HEK293T (cell line): ENCODE data around the gene CPAMD8.

ENCODE experiments used
- CTCF ChIA-PET: fragments of 350-600 bp; formaldehyde crosslinking; extraction: SDS; loops from one replicate; lab custom pipeline; 2021; ENCODE audit warnings: antibody characterized with exemption, inconsistent platforms; lab: Yijun Ruan, JAX
- POLR2A ChIA-PET: fragments of 350-600 bp; formaldehyde crosslinking; extraction: SDS; loops from one replicate; lab custom pipeline; 2020; ENCODE audit warnings: antibody characterized with exemption, inconsistent platforms; lab: Yijun Ruan, JAX
- DNase-seq: peaks from one replicate; pipeline ENCODE4 v3.0.0; 2012; ENCODE audit warnings: mixed read lengths; ENCODE audit errors: extremely low spot score
- ARNT ChIP-seq: fragments of 450-650 bp; IDR thresholded peaks from 2 replicates; pipeline ENCODE4 v1.6.1; 2017; ENCODE audit warnings: mild to moderate bottlenecking
- BHLHE40 ChIP-seq: fragments of 450-650 bp; IDR thresholded peaks from 2 replicates; pipeline ENCODE4 v1.6.1; 2016; ENCODE audit warnings: mild to moderate bottlenecking, moderate library complexity, borderline replicate concordance
- CTBP1 ChIP-seq: fragments of 450-650 bp; IDR thresholded peaks from 2 replicates; pipeline ENCODE4 v1.6.1; 2016; ENCODE audit warnings: borderline replicate concordance
- ELF4 ChIP-seq: fragments of 450-650 bp; IDR thresholded peaks from 2 replicates; pipeline ENCODE4 v1.6.1; 2017; ENCODE audit warnings: antibody characterized with exemption
- FOXA1 ChIP-seq: fragments of 450-650 bp; IDR thresholded peaks from 2 replicates; pipeline ENCODE4 v1.6.1; 2016; ENCODE audit warnings: mild to moderate bottlenecking
- FOXK2 ChIP-seq: fragments of 450-650 bp; IDR thresholded peaks from 2 replicates; pipeline ENCODE4 v1.6.1; 2016; ENCODE audit warnings: mild to moderate bottlenecking
- FOXM1 ChIP-seq: fragments of 450-650 bp; IDR thresholded peaks from 2 replicates; pipeline ENCODE4 v1.6.1; 2017; ENCODE audit warnings: mild to moderate bottlenecking, borderline replicate concordance
- HDGF ChIP-seq: fragments of 450-650 bp; IDR thresholded peaks from 2 replicates; pipeline ENCODE4 v1.6.1; 2017; ENCODE audit warnings: antibody characterized with exemption, borderline replicate concordance
- L3MBTL2 ChIP-seq: fragments of 450-650 bp; conservative IDR thresholded peaks from 2 replicates; pipeline ENCODE4 v1.6.1; 2016; ENCODE audit warnings: mild to moderate bottlenecking
- LEF1 ChIP-seq: fragments of 450-650 bp; IDR thresholded peaks from 2 replicates; pipeline ENCODE4 v1.6.1; 2017; ENCODE audit warnings: mild to moderate bottlenecking, borderline replicate concordance
- NFRKB ChIP-seq: fragments of 450-650 bp; IDR thresholded peaks from 2 replicates; pipeline ENCODE4 v1.6.1; 2016; ENCODE audit warnings: mild to moderate bottlenecking, moderate library complexity
- PKNOX1 ChIP-seq: fragments of 450-650 bp; IDR thresholded peaks from 2 replicates; pipeline ENCODE4 v1.6.1; 2016
- SP1 ChIP-seq: fragments of 450-650 bp; IDR thresholded peaks from 2 replicates; pipeline ENCODE4 v1.6.1; 2017
- SUZ12 ChIP-seq: fragments of 450-650 bp; IDR thresholded peaks from 2 replicates; pipeline ENCODE4 v1.6.1; 2016; ENCODE audit warnings: mild to moderate bottlenecking
- TARDBP ChIP-seq: fragments of 450-650 bp; IDR thresholded peaks from 2 replicates; pipeline ENCODE4 v1.6.1; 2016
- ZNF384 ChIP-seq: fragments of 450-650 bp; IDR thresholded peaks from 2 replicates; pipeline ENCODE4 v1.6.1; 2016

CPAMD8 gene

GRCh38 chr19:16931306-16931705, 95.3 kb downstream of the CPAMD8 start:
- no peak for DNase-seq
- CTCF ChIA-PET = no interaction called here
- TF ChIP-seq FOXA1 (no peak), LEF1 (no peak)
- POLR2A ChIA-PET = no interaction called here

- ChIA-PET CTCF (interaction anchor here (0.5 kb wide), 1 partner anchor 128 kb away, joined by 3 read pairs; no protein-coding TSS in a partner anchor), POLR2A (no interaction called here)
- TF ChIP-seq HDGF = no peak
- no peak for TF ChIP-seq NFRKB
- TF ChIP-seq FOXK2 = no peak
- TF ChIP-seq CTBP1 = no peak
- no peak for TF ChIP-seq PKNOX1
- no peak for TF ChIP-seq L3MBTL2
- TF ChIP-seq LEF1 = no peak
- TF ChIP-seq FOXA1 = no peak
- TF ChIP-seq BHLHE40 = no peak
- no peak for TF ChIP-seq ELF4
- no peak for TF ChIP-seq FOXM1
- no peak for TF ChIP-seq ZNF384
- TF ChIP-seq SUZ12 = no peak
- no peak for TF ChIP-seq ARNT
- no peak for TF ChIP-seq TARDBP
- TF ChIP-seq SP1 = no peak
- DNase-seq = no peak
These were observed 95.9 kb downstream of the CPAMD8 start for GRCh38 chr19:16930753-16931152.

GRCh38 chr19:16928916-16929315, 97.7 kb downstream of the CPAMD8 start:
- ChIA-PET POLR2A (no interaction called here), CTCF (no interaction called here)
- no peak for TF ChIP-seq SUZ12
- no peak for TF ChIP-seq FOXA1
- no peak for TF ChIP-seq BHLHE40
- no peak for TF ChIP-seq L3MBTL2
- no peak for TF ChIP-seq HDGF
- no peak for TF ChIP-seq ARNT
- no peak for TF ChIP-seq SP1
- no peak for TF ChIP-seq CTBP1
- TF ChIP-seq LEF1 = no peak
- no peak for TF ChIP-seq PKNOX1
- no peak for TF ChIP-seq NFRKB
- no peak for TF ChIP-seq FOXK2
- no peak for DNase-seq

- CTCF ChIA-PET = no interaction called here
- TF ChIP-seq LEF1 = no peak
- TF ChIP-seq ZNF384 = no peak
- TF ChIP-seq FOXA1 = no peak
- no peak for TF ChIP-seq ARNT
- TF ChIP-seq HDGF = no peak
- no peak for TF ChIP-seq ELF4
- TF ChIP-seq BHLHE40 = no peak
- no peak for TF ChIP-seq L3MBTL2
- no peak for TF ChIP-seq FOXK2
- TF ChIP-seq CTBP1 = no peak
- TF ChIP-seq SUZ12 = no peak
- no peak for TF ChIP-seq SP1
- TF ChIP-seq PKNOX1 = no peak
- TF ChIP-seq FOXM1 = no peak
- DNase-seq = no peak
- POLR2A ChIA-PET = no interaction called here
These were observed 98.3 kb downstream of the CPAMD8 start for GRCh38 chr19:16928351-16928750.

- TF ChIP-seq HDGF (no peak), FOXK2 (no peak), NFRKB (no peak), SP1 (no peak), SUZ12 (no peak), L3MBTL2 (no peak), ARNT (no peak), FOXM1 (no peak), TARDBP (no peak), LEF1 (no peak), BHLHE40 (no peak), ZNF384 (no peak), ELF4 (no peak), CTBP1 (no peak), FOXA1 (no peak), PKNOX1 (no peak)
- ChIA-PET CTCF (no interaction called here), POLR2A (no interaction called here)
- no peak for DNase-seq
These were observed 98.7 kb downstream of the CPAMD8 start for GRCh38 chr19:16927883-16928282.

GRCh38 chr19:16922949-16923348, 103.7 kb downstream of the CPAMD8 start:
- ChIA-PET POLR2A (no interaction called here), CTCF (interaction anchor here (1.2 kb wide), 1 partner anchor 28 kb away, joined by 3 read pairs; no protein-coding TSS in a partner anchor)
- no peak for DNase-seq
- TF ChIP-seq LEF1 (no peak), FOXK2 (no peak), BHLHE40 (no peak), TARDBP (no peak), SP1 (no peak), PKNOX1 (no peak), FOXA1 (no peak), NFRKB (no peak)
